ENCODE measurements around the gene CDH23. TPM values are rescaled to one million over a fixed set of nuclear protein-coding genes. Genes with fewer than 3 reads are reported as not detected.

Gene CDH23
- total RNA-seq, 1 donor from 2014 or later, result 0.40 TPM

- no peak for DNase-seq (ENCODE audit: low read depth)
Measured at GRCh38 chr10:71746344-71747037, 349.8 kb downstream of the CDH23 start.

GRCh38 chr10:71747039-71747531 lies 350.4 kb downstream of the CDH23 start:
- no peak for DNase-seq (ENCODE audit: low read depth)

- no peak for DNase-seq (ENCODE audit: low read depth)
Measured at GRCh38 chr10:71747551-71748523, 351.1 kb downstream of the CDH23 start.

GRCh38 chr10:71748671-71749191 lies 352.0 kb downstream of the CDH23 start:
- peak; percentile 80 for DNase-seq (ENCODE audit: low read depth)

- DNase-seq (ENCODE audit: low read depth), result no peak
Measured at GRCh38 chr10:71749396-71749795, 352.7 kb downstream of the CDH23 start.

- peak; percentile 73 for DNase-seq (ENCODE audit: low read depth)
Measured at GRCh38 chr10:71750124-71750841, 353.6 kb downstream of the CDH23 start.

- no peak for DNase-seq (ENCODE audit: low read depth)
Measured at GRCh38 chr10:71750986-71751385, 354.3 kb downstream of the CDH23 start.

- no peak for DNase-seq (ENCODE audit: low read depth)
Measured at GRCh38 chr10:71751515-71752224, 354.9 kb downstream of the CDH23 start.

GRCh38 chr10:71752391-71753090 lies 355.8 kb downstream of the CDH23 start:
- DNase-seq (ENCODE audit: low read depth), result peak; percentile 63

GRCh38 chr10:71753091-71753959 lies 356.6 kb downstream of the CDH23 start:
- no peak for DNase-seq (ENCODE audit: low read depth)

GRCh38 chr10:71753960-71754505 lies 357.3 kb downstream of the CDH23 start:
- no peak for DNase-seq (ENCODE audit: low read depth)

- DNase-seq (ENCODE audit: low read depth), result no peak
Measured at GRCh38 chr10:71754562-71754961, 357.8 kb downstream of the CDH23 start.

- DNase-seq (ENCODE audit: low read depth), result no peak
Measured at GRCh38 chr10:71755179-71755879, 358.6 kb downstream of the CDH23 start.

- DNase-seq (ENCODE audit: low read depth), result no peak
Measured at GRCh38 chr10:71756311-71757191, 359.8 kb downstream of the CDH23 start.

- DNase-seq (ENCODE audit: low read depth), result no peak
Measured at GRCh38 chr10:71757399-71757922, 360.7 kb downstream of the CDH23 start.

- no peak for DNase-seq (ENCODE audit: low read depth)
Measured at GRCh38 chr10:71761105-71761511, 364.4 kb downstream of the CDH23 start.
